GM12878 (cell line): Measurements from ENCODE around the gene RXYLT1. TPM values are rescaled to one million over a fixed set of nuclear protein-coding genes. Genes with fewer than 3 reads are reported as not detected.

ENCODE experiments used
- ATAC-seq: fragments of 200-7000 bp; cut with Tn5 transposase; 3 replicates; pipeline ENCODE4 v1.9.1; 2020; ENCODE audit warnings: mild to moderate bottlenecking, moderate library complexity
- BruUV-seq: library from RNA; stranded (reverse); fragments of 400-500 nt; replicated peaks from 2 replicates; lab custom pipeline; 2021; lab: Mats Ljungman, UMichigan
- CTCF ChIA-PET: fragments of 300-600 bp; sonication (Branson Sonifier 250); formaldehyde crosslinking; extraction: SDS; loops from one replicate; lab custom pipeline; 2021; ENCODE audit warnings: inconsistent platforms; lab: Yijun Ruan, JAX
- POLR2A ChIA-PET: fragments of 350-600 bp; formaldehyde crosslinking; extraction: SDS; loops from one replicate; lab custom pipeline; 2021; ENCODE audit warnings: inconsistent platforms; lab: Charles Lee
- RAD21 ChIA-PET: fragments of 300-600 bp; sonication (Branson Sonifier 250); formaldehyde crosslinking; loops from one replicate; lab custom pipeline; 2023; ENCODE audit warnings: antibody characterized with exemption; ENCODE audit not compliant: unreplicated experiment; lab: Charles Lee
- SMC1A ChIA-PET: fragments of 300-600 bp; sonication (Branson Sonifier 250); formaldehyde crosslinking; loops from one replicate; lab custom pipeline; 2023; ENCODE audit not compliant: unreplicated experiment, uncharacterized antibody; lab: Charles Lee
- DNase-seq: peaks from one replicate; pipeline ENCODE4 v3.0.0-alpha.2; 2011; ENCODE audit warnings: low read depth, low spot score
- FAIRE-seq: peaks from 3 replicates; lab custom pipeline; 2011; peaks lifted over from hg19 to GRCh38; lab: Jason Lieb, UNC
- H2AFZ ChIP-seq: 2 replicates; pipeline ENCODE4 v1.6.0; 2011; ENCODE audit warnings: low read depth, low read length, control low read depth; ENCODE audit not compliant: control insufficient read depth
- H3K27ac ChIP-seq: 2 replicates; pipeline ENCODE4 v1.5.1; 2011; ENCODE audit warnings: control low read depth; ENCODE audit not compliant: control insufficient read depth, insufficient read depth
- H3K27me3 ChIP-seq, 2 experiments: replicated peaks in 1 of 2; 2 replicates each; pipeline versions ENCODE4 v1.6.0 to v1.6.1; 2011; ENCODE audit warnings: low read length in 1 of 2; ENCODE audit not compliant: control insufficient read depth in 2 of 2, insufficient read depth in 2 of 2
- H3K36me3 ChIP-seq, 2 experiments: 2 replicates each; pipeline ENCODE4 v1.5.1; 2011; ENCODE audit warnings: low read length in 1 of 2; ENCODE audit not compliant: control insufficient read depth in 2 of 2, insufficient read depth in 2 of 2
- H3K4me1 ChIP-seq: 2 replicates; pipeline ENCODE4 v1.6.1; 2011; ENCODE audit warnings: mild to moderate bottlenecking, low read length, moderate library complexity, mixed read lengths; ENCODE audit not compliant: control insufficient read depth, insufficient read depth
- H3K4me2 ChIP-seq: 2 replicates; pipeline ENCODE4 v1.6.0; 2011; ENCODE audit warnings: control low read depth; ENCODE audit not compliant: control insufficient read depth, insufficient read depth
- H3K4me3 ChIP-seq: fragments of 200-600 bp; sonication (generic); 2 replicates; pipeline ENCODE4 v1.5.1; 2016
- H3K79me2 ChIP-seq: 2 replicates; pipeline ENCODE4 v1.6.0; 2011; ENCODE audit warnings: low read length; ENCODE audit not compliant: control insufficient read depth, insufficient read depth
- H3K9ac ChIP-seq: 2 replicates; pipeline ENCODE4 v1.8.0; 2011; ENCODE audit warnings: low read length, control low read depth, mixed read lengths; ENCODE audit not compliant: control insufficient read depth, insufficient read depth
- H3K9me3 ChIP-seq: replicated peaks from 3 replicates; pipeline ENCODE4 v1.5.1; 2011; ENCODE audit warnings: mild to moderate bottlenecking, low read length; ENCODE audit not compliant: control insufficient read depth, insufficient read depth
- H4K20me1 ChIP-seq: 2 replicates; pipeline ENCODE4 v1.6.0; 2011; ENCODE audit not compliant: control insufficient read depth, insufficient read depth
- BCL11A ChIP-seq: IDR thresholded peaks from 2 replicates; pipeline ENCODE4 v1.6.1; 2011; ENCODE audit warnings: low read depth, low read length
- BHLHE40 ChIP-seq, 2 experiments: fragments of 450-650 bp in 1 of 2; IDR thresholded peaks; 2 replicates each; pipeline ENCODE4 v1.6.1; 2011 to 2017; ENCODE audit warnings: low read depth in 2 of 2, borderline replicate concordance in 1 of 2, improper control_type of control experiment in 1 of 2, low read length in 1 of 2, mild to moderate bottlenecking in 1 of 2
- MTA3 ChIP-seq: IDR thresholded peaks from 2 replicates; pipeline ENCODE4 v1.6.1; 2012; ENCODE audit warnings: low read length, inconsistent platforms, borderline replicate concordance
- NR2C2 ChIP-seq: IDR thresholded peaks from 2 replicates; pipeline ENCODE4 v1.6.1; 2011; ENCODE audit warnings: borderline replicate concordance, low read depth; ENCODE audit not compliant: control insufficient read depth, insufficient read length
- PAX8 ChIP-seq: fragments of 450-650 bp; IDR thresholded peaks from 2 replicates; pipeline ENCODE4 v1.6.1; 2017; ENCODE audit warnings: mild to moderate bottlenecking, moderate library complexity
- RB1 ChIP-seq: fragments of 450-650 bp; formaldehyde crosslinking; IDR thresholded peaks from 2 replicates; pipeline ENCODE4 v1.6.1; 2017; ENCODE audit warnings: mild to moderate bottlenecking, borderline replicate concordance
- RCOR1 ChIP-seq: conservative IDR thresholded peaks from 2 replicates; pipeline ENCODE4 v1.6.1; 2012; ENCODE audit warnings: low read depth, low read length, improper control_type of control experiment
- SMARCA5 ChIP-seq: fragments of 450-650 bp; IDR thresholded peaks from 2 replicates; pipeline ENCODE4 v1.6.1; 2017; ENCODE audit warnings: mild to moderate bottlenecking
- SPI1 ChIP-seq: IDR thresholded peaks from 2 replicates; pipeline ENCODE4 v1.6.1; 2011; ENCODE audit warnings: low read depth, mild to moderate bottlenecking, low read length, moderate library complexity, borderline replicate concordance; ENCODE audit not compliant: insufficient read depth
- TARDBP ChIP-seq: IDR thresholded peaks from 2 replicates; pipeline ENCODE4 v1.6.1; 2016; ENCODE audit warnings: borderline replicate concordance
- ZNF384 ChIP-seq: IDR thresholded peaks from 2 replicates; pipeline ENCODE4 v1.6.1; 2012; ENCODE audit warnings: low read depth, mild to moderate bottlenecking, low read length, improper control_type of control experiment, borderline replicate concordance
- in situ Hi-C: fragments of 300-500 bp; cut with MboI; formaldehyde crosslinking; loops from 9 replicates; pipeline ENCODE4 v1.14.3; 2018; ENCODE audit warnings: mixed read lengths
- intact Hi-C: fragments of 100-400 bp; cut with micrococcal nuclease; formaldehyde crosslinking; loops from one replicate; pipeline ENCODE4 v1.14.2; 2022; ENCODE audit not compliant: unreplicated experiment
- polyA plus RNA-seq, 11 experiments: library from polyadenylated mRNA; depleted of rRNA in 4 of 11; unstranded in 6 of 11; stranded (reverse) in 5 of 11; fragments of >200 nt; fragmentation: Nextera tagmentation in 4 of 11; fragmentation: Illumina TruSeq in 1 of 11; extraction: Ambion mirVana in 4 of 11; extraction: Trizol in 1 of 11; gene quantifications; 1 replicate in 1 of 11; 2 replicates in 10 of 11; pipeline versions ENCODE4 v1.2.1 to v1.2.3, GENCODE V29; 2011 to 2016; ENCODE audit warnings: inconsistent platforms in 2 of 11, missing spikeins in 2 of 11, low read depth in 1 of 11
- total RNA-seq, 4 experiments: library from RNA; depleted of rRNA in 3 of 4; stranded (reverse); fragments of >200 nt in 3 of 4; fragmentation: Illumina TruSeq in 1 of 4; extraction: Trizol in 1 of 4; gene quantifications; 2 replicates each; pipeline versions ENCODE4 v1.2.1 to v1.2.3, GENCODE V29; 2013 to 2021
- TF ChIP-seq, protein P1 (sequence below): fragments of 450-650 bp; formaldehyde crosslinking; IDR thresholded peaks from 2 replicates; pipeline ENCODE4 v1.4.0; 2022; ENCODE audit warnings: mild to moderate bottlenecking, moderate library complexity
- TF ChIP-seq, protein P2 (sequence below): fragments of 150-350 bp; IDR thresholded peaks from 2 replicates; pipeline ENCODE4 v1.6.1; 2014; ENCODE audit warnings: mild to moderate bottlenecking, low read depth, low read length
- TF ChIP-seq, protein P3 (sequence below), 3 experiments: IDR thresholded peaks in 2 of 3; conservative IDR thresholded peaks in 1 of 3; 2 replicates each; pipeline ENCODE4 v1.5.1; 2011; ENCODE audit warnings: low read depth in 3 of 3, low read length in 3 of 3, mild to moderate bottlenecking in 3 of 3, control low read depth in 2 of 3, moderate library complexity in 2 of 3, inconsistent platforms in 1 of 3, mixed read lengths in 1 of 3; ENCODE audit not compliant: control insufficient read depth in 2 of 3, insufficient read depth in 1 of 3; ENCODE audit errors: extremely low read depth in 1 of 3

Gene RXYLT1
- total and polyA plus RNA-seq, 10 of the 15 experiments (the other 5 are each of a cell fraction or from before 2014, with no cell fraction given): 10.4 to 33.8 (median 21.5) TPM

DNA sequence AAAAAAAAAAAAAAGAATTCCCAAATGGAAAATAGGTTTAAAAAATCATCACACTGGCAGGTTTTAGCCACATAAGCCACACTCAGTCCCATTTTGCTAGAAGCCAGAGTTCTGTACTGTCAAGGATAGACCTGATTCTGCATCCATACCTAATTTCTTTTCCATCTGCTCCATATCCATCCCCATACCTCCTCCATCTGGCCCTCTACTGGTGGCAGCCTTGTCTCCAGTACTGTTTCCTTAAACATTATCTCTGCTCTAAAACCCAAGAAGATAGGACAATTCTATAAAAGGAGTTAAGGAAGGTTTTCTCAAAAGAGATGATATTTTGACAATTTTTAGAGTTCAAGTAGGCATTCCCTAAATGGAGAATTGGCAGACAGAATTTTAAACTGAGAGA lies 26.0 kb upstream of the RXYLT1 start:
- no peaks in the 10 kb centered on the region for H3K4me1 ChIP-seq
- ChIA-PET SMC1A (no interaction called here), RAD21 (no interaction called here), POLR2A (no interaction called here), CTCF (no interaction called here)
- H2AFZ ChIP-seq: no peak overlapping the region
- no TSS peak for BruUV-seq
- no peaks in the 10 kb centered on the region for H3K79me2 ChIP-seq
- no peak overlapping the region for H3K4me3 ChIP-seq
- no peaks in the 10 kb centered on the region; a peak in 1 of 4 replicates for H3K27me3 ChIP-seq
- no peak overlapping the region for H3K27ac ChIP-seq
- ATAC-seq (no peak), DNase-seq (no peak), FAIRE-seq (no peak)
- no peaks in the 10 kb centered on the region for H3K9me3 ChIP-seq
- no peak for TF ChIP-seq PAX8
- TF ChIP-seq BHLHE40 (IDR thresholded peaks at IDR 0.05; ENCODE audit: borderline replicate concordance in 1 of 2, low read depth in 2 of 2, low read length in 1 of 2): no peak
- no peak for TF ChIP-seq SPI1
- TF ChIP-seq MTA3: no peak
- TF ChIP-seq, protein P1, sequence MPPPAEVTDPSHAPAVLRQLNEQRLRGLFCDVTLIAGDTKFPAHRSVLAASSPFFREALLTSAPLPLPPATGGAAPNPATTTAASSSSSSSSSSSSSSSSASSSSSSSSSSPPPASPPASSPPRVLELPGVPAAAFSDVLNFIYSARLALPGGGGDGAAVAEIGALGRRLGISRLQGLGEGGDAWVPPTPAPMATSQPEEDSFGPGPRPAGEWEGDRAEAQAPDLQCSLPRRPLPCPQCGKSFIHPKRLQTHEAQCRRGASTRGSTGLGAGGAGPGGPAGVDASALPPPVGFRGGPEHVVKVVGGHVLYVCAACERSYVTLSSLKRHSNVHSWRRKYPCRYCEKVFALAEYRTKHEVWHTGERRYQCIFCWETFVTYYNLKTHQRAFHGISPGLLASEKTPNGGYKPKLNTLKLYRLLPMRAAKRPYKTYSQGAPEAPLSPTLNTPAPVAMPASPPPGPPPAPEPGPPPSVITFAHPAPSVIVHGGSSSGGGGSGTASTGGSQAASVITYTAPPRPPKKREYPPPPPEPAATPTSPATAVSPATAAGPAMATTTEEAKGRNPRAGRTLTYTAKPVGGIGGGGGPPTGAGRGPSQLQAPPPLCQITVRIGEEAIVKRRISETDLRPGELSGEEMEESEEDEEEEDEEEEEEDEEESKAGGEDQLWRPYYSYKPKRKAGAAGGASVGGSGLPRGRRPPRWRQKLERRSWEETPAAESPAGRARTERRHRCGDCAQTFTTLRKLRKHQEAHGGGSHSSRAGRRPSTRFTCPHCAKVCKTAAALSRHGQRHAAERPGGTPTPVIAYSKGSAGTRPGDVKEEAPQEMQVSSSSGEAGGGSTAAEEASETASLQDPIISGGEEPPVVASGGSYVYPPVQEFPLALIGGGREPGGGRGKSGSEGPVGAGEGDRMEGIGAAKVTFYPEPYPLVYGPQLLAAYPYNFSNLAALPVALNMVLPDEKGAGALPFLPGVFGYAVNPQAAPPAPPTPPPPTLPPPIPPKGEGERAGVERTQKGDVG (CRISPR knock-in tag): no peak
- TF ChIP-seq, protein P2, sequence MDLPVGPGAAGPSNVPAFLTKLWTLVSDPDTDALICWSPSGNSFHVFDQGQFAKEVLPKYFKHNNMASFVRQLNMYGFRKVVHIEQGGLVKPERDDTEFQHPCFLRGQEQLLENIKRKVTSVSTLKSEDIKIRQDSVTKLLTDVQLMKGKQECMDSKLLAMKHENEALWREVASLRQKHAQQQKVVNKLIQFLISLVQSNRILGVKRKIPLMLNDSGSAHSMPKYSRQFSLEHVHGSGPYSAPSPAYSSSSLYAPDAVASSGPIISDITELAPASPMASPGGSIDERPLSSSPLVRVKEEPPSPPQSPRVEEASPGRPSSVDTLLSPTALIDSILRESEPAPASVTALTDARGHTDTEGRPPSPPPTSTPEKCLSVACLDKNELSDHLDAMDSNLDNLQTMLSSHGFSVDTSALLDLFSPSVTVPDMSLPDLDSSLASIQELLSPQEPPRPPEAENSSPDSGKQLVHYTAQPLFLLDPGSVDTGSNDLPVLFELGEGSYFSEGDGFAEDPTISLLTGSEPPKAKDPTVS: no peak
- TF ChIP-seq BCL11A: no peak
- TF ChIP-seq ZNF384: no peak
- no peak for TF ChIP-seq SMARCA5
- no peak for TF ChIP-seq RCOR1
- no peak for TF ChIP-seq RB1
- TF ChIP-seq TARDBP: no peak
- TF ChIP-seq, protein P3, sequence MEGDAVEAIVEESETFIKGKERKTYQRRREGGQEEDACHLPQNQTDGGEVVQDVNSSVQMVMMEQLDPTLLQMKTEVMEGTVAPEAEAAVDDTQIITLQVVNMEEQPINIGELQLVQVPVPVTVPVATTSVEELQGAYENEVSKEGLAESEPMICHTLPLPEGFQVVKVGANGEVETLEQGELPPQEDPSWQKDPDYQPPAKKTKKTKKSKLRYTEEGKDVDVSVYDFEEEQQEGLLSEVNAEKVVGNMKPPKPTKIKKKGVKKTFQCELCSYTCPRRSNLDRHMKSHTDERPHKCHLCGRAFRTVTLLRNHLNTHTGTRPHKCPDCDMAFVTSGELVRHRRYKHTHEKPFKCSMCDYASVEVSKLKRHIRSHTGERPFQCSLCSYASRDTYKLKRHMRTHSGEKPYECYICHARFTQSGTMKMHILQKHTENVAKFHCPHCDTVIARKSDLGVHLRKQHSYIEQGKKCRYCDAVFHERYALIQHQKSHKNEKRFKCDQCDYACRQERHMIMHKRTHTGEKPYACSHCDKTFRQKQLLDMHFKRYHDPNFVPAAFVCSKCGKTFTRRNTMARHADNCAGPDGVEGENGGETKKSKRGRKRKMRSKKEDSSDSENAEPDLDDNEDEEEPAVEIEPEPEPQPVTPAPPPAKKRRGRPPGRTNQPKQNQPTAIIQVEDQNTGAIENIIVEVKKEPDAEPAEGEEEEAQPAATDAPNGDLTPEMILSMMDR (IDR thresholded peaks at IDR 0.05 in 2 of 3, conservative IDR thresholded peaks at IDR 0.05 in 1 of 3; ENCODE audit: control insufficient read depth in 2 of 3, extremely low read depth in 1 of 3, insufficient read depth in 1 of 3, low read depth in 3 of 3, low read length in 3 of 3): no peak
- TF ChIP-seq NR2C2: no peak
- intact Hi-C loops (no loop called here), in situ Hi-C loops (no loop called here)
- H3K4me2 ChIP-seq: no peak overlapping the region
- no peaks in the 10 kb centered on the region for H3K36me3 ChIP-seq
- no peaks in the 10 kb centered on the region for H4K20me1 ChIP-seq
- H3K9ac ChIP-seq: no peak overlapping the region
